A172 (cell line): ENCODE measurements around the gene TMEM232. TPM values are rescaled to one million over a fixed set of nuclear protein-coding genes. Genes with fewer than 3 reads are reported as not detected.

Source experiments
- DNase-seq: peaks from one replicate; pipeline ENCODE4 v3.0.0-alpha.2; 2015; ENCODE audit warnings: low spot score
- total RNA-seq: library from RNA; depleted of rRNA; stranded (reverse); fragments of >200 nt; shearing (Covaris generic); gene quantifications from 2 replicates; pipeline ENCODE4 v1.2.3, GENCODE V29; 2014; rRNA removed

The TMEM232 gene
- total RNA-seq, 1 experiment from 2014 or later: 1.5 TPM

DNA sequence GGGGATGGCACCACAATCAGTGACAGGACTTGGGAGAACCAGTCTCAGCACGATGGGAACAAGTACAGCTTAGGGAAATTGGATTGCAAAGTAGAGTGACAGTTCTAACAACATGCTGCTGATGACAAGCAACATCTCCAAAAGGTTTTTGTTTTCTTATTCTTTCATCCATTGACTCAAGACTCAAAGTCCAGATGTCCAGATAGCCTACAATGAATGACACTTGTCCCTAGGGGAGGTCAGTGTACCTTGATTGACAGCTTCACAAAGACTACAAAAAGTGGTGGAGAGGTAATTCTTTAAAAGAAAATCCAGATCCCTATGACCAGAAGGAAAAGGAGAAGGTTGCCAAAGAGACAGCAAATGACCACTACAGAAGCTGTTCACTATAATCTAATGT lies 323.9 kb downstream of the TMEM232 start:
- no peak for DNase-seq

DNA sequence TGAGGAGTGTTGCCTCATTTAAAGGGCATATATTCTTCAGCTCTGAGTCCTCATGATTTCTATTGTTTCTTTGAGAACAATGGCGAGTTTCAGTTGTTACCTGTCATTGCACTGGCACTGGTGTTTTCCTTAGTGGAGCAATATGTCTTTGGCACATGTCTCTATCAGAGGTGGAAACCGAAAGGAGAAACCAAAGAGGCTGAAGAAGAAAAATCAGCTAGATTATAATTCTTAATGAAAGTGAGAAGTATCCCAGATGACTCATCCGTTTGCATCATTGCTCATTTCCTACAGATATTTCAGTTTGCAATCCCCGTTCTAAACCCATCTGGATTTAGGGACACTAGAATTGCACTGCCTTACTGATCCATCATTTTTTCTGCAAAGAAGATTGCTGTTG lies 324.6 kb downstream of the TMEM232 start:
- no peak for DNase-seq

DNA sequence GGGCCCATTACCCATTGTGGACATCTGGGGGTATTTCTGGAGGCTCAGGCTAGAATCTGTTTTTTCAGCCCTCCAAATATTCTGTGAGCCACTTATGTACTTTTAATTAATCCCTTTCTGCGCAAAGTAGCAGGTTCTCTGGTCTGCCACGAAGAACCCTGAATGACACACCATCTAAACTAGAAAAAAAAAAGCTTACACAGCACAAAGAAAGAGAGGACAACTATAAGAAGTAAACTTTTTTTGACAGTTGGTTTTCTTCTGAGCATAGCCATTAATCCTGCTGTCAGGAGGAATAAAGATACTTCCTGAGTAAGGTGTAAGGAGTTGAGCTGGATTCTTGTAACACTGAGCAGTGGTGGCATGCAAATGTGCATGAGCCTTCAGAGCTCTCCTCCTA lies 327.5 kb downstream of the TMEM232 start:
- no peak for DNase-seq

DNA sequence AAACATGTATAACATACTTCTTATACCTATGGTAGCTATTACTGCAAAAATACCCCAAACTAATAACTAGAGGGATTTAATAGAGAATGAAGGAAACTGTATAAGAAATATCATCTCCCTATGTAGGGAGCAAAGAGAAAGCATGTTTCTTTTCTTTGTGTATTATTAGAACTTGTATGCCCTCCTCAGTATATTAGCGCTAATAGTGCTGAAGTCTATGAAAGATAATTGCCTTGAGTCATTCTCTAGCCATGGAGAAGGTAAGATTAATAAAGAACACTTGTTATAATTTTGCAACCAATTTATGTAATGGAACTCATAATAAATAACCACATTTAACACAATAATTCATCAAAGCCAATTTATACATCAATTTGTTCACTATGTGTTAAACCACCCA lies 329.2 kb downstream of the TMEM232 start:
- DNase-seq: no peak

DNA sequence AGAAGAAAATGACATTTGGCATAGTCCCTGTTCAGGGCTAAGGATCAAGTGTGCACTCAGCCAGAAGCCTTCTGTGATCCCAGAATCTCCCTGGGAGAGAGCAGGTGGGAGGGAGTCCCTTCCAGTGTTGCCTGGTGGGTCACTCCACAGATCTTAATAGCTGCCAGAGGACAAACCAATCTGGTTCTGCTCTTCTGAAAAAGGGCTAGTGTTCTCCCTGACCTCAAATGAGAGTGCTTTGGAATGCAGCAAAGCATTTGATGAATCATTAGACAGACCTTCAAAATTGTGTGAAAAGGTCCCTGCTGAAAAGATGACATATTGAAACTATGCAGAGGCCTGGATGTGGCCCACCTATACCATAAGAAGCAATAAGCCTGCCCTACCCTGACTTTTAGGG lies 339.7 kb downstream of the TMEM232 start:
- DNase-seq: peak; percentile 34

DNA sequence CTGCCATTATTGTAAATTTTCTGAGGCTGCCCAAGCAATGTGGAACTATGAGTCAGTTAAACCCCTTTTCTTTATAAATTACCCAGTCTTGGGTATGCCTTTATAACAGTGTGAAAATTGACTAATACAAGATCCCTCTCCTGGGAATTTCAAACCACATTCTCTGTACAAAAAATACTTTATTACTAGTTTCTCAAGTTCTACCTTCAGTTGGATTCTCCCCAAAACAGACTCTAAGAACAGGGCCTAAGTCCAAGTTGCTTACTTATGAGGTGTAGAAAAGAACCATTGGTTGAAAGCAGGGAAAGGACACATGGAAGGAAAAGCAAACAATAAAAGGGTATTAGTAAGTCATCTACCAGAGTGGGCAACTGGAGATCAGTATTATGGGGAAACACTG lies 343.2 kb downstream of the TMEM232 start:
- DNase-seq: no peak

DNA sequence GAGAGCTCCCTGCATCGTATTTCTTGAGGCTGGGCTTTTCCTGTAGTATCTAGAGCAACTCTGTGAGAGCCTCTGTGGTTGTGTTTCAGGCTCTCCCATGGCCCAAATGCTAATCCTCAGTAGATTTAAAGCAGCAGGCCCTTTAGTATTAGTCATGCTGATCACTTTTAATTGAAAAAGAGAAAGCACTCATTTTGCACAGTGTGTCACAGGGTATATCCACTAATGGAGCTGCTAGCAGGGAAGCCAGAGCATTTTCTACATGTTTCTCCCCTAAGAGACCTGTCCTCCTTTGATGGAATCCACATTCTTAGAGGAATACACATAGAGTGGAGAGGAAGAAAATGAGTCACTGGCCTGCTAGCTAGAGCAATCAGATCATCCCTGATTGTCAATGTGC lies 348.5 kb downstream of the TMEM232 start:
- peak; percentile 47 for DNase-seq

DNA sequence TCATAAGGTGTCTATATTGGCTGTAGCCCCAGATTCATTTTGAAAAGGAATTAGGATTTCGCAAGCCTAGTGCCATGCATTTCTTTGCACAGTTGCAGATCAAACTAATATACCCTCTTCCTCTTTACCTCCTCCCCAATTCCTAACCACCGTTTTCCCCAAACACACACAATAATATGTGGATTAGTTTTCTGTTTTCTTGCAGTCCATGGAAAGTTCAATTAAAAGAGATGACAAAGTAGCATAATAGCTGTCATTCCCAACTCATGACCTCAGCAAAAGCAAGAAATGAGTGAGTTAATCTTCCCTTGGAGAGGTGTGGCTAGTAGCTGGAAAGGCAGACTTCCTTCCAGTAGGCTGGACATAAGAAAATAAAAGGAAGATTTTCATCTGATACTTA lies 349.1 kb downstream of the TMEM232 start:
- no peak for DNase-seq

DNA sequence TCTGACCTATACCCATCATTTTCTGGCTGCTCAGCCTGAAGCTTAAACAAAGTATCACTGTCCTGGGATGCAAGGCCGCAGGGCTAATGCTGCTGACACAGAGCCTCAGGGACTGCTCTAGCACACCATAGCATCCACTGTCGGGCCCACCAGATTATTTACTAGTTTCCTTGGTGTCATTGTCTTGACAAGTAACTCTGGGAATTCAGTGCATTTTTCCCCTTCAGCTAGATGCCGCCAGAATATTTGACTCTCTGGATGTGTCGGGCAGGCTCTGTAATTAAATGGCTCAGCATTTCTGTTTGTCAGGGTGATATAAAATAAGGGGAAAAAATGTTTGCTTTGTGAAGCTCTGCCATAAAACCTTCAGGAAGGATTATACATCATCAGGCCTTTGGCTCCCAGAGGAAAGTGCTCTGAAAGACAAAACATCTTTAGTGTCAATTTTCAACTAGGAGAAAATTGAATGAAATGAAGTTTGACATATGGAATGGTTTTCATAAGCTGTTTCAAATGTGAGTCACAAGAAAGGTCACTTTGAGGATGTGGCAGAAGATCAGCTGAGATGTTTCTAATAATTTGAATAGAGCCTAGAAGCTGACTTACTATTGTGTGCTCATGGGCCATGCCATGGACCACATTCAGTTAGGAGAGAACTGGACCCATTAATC lies 350.1 kb downstream of the TMEM232 start:
- no peak for DNase-seq

DNA sequence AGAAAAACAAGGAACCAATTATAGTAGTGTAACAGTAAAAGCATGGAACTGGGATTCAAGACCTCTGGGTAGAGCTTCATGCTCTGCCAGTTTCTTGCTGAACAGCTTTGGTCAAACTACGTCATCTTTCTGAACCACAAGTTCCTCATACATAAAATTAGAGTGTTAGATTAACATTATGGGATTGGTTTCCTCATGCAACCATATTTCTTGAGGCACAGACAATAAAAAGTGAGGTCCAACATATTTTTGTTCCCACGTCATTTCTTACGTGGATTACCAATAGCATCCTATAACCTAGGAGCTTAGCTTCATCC lies 354.8 kb downstream of the TMEM232 start:
- DNase-seq: no peak

DNA sequence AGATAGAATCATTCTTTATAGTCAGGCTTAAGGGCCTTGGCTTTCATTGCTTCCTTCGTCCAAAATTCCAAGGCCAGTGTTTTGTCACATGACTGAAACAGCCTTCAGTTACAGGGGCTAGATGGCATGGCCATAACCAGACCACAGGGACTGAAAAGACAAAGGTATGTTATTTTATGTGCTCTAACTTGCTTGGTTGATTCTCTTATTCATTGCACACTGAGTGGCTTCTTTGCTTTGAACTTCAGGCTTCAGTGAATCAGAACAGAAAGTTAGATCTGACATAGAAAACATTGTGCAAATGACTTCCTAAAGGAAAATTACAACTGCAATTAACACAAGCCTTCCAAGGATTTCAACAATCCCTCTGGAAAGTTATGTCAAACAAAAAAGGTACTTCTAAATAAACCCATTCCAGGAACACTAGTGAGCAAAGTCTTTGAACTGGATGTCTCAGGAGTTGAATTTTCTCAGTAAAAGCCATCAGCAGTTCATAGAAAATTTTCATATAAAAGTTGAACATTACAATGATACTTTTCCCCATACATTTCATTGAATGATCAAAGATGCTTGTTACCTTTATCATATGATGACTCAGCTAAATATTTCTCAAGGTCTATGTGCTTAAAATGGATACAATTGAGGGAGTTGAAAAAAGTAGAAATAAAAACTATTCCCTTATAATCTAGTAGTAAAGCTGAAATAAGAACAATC lies 355.3 kb downstream of the TMEM232 start:
- DNase-seq: no peak

Other genes with a start within 250 kb of the TMEM232 start
- gene SLC25A46, start 12.3 kb upstream of the TMEM232 start, total RNA-seq: 109 and 112 TPM in 2 replicates